Activated CD8-positive, alpha-beta T cell treated with anti-CD3 and anti-CD28 coated beads for 36 hours (primary cell): ENCODE measurements around the gene RPS24. TPM values are rescaled to one million over a fixed set of nuclear protein-coding genes. Genes with fewer than 3 reads are reported as not detected.
"Not testable (repeated sequence)": the region's sequence is repeated elsewhere in the genome, so short reads cannot be mapped to it uniquely, and the experiment has no call there.

Source experiments
- ATAC-seq: fragments of 200-7000 bp; cut with Tn5 transposase; one replicate; pipeline ENCODE4 v1.10.0; 2021; ENCODE audit warnings: mild to moderate bottlenecking, moderate library complexity
- CTCF ChIA-PET: fragments of 350-600 bp; sonication (Branson Sonifier 250); formaldehyde crosslinking; loops from one replicate; lab custom pipeline; 2021; ENCODE audit warnings: antibody characterized with exemption; lab: Charles Lee
- POLR2A ChIA-PET: fragments of 350-600 bp; sonication (Branson Sonifier 250); formaldehyde crosslinking; loops from one replicate; lab custom pipeline; 2021; ENCODE audit warnings: antibody characterized with exemption; lab: Charles Lee
- DNase-seq: peaks from one replicate; pipeline ENCODE4 v3.0.0-alpha.2; 2020
- H3K27ac Mint-ChIP-seq: one replicate; pipeline ENCODE4 v1.8.0; 2021; ENCODE audit warnings: mild to moderate bottlenecking, mixed read lengths
- H3K27me3 Mint-ChIP-seq: one replicate; pipeline ENCODE4 v1.8.0; 2021; ENCODE audit warnings: mixed read lengths
- H3K36me3 Mint-ChIP-seq: one replicate; pipeline ENCODE4 v1.8.0; 2021; ENCODE audit warnings: low read depth, mixed read lengths
- H3K4me1 Mint-ChIP-seq: one replicate; pipeline ENCODE4 v1.8.0; 2021; ENCODE audit warnings: low read depth, mixed read lengths
- H3K4me3 Mint-ChIP-seq: one replicate; pipeline ENCODE4 v1.8.0; 2021; ENCODE audit warnings: mild to moderate bottlenecking, moderate library complexity, mixed read lengths
- H3K9me3 Mint-ChIP-seq: one replicate; pipeline ENCODE4 v1.8.0; 2021; ENCODE audit warnings: mixed read lengths
- CTCF ChIP-seq: fragments of 200-600 bp; IDR thresholded peaks from one replicate; pipeline ENCODE4 v1.8.0; 2022; ENCODE audit warnings: antibody characterized with exemption, mild to moderate bottlenecking
- intact Hi-C: fragments of 100-400 bp; cut with micrococcal nuclease; formaldehyde crosslinking; loops from one replicate; pipeline ENCODE4 v1.10.0; 2022
- total RNA-seq, 2 experiments: library from RNA; stranded (reverse); gene quantifications; one replicate each; pipeline ENCODE4 v1.2.3, GENCODE V29; 2021

The RPS24 gene
- total RNA-seq, 2 experiments from 2014 or later = 2,061 to 2,067 TPM

- no peak for TF ChIP-seq CTCF
- ChIA-PET POLR2A (interaction anchor here (1.0 kb wide), 1 partner anchor 8 kb away, joined by 3 read pairs; no protein-coding TSS in a partner anchor), CTCF (interaction anchor here (7.8 kb wide), 1 partner anchor 12 kb away, joined by 34 read pairs; no protein-coding TSS in a partner anchor)
- H3K27me3 Mint-ChIP-seq = no peaks in the 10 kb centered on the region
- H3K4me3 Mint-ChIP-seq = no peak overlapping the region
- DNase-seq (no peak), ATAC-seq (no peak)
- peaks cover 22% of the 10 kb centered on the region for H3K4me1 Mint-ChIP-seq
- H3K9me3 Mint-ChIP-seq = no peaks in the 10 kb centered on the region
- H3K27ac Mint-ChIP-seq = no peak overlapping the region
- intact Hi-C loops = no loop called here
- H3K36me3 Mint-ChIP-seq = peaks cover 10% of the 10 kb centered on the region
These were observed 24.9 kb downstream of the RPS24 start for GRCh38 chr10:78058562-78058961.

GRCh38 chr10:78059906-78060702 lies 26.4 kb downstream of the RPS24 start:
- H3K9me3 Mint-ChIP-seq = no peaks in the 10 kb centered on the region
- peaks cover 25% of the 10 kb centered on the region for H3K4me1 Mint-ChIP-seq
- TF ChIP-seq CTCF = no peak
- intact Hi-C loops = no loop called here
- H3K27ac Mint-ChIP-seq = no peak overlapping the region
- H3K36me3 Mint-ChIP-seq = peaks cover 6% of the 10 kb centered on the region
- CTCF ChIA-PET = interaction anchor here (7.8 kb wide), 1 partner anchor 13 kb away, joined by 34 read pairs; no protein-coding TSS in a partner anchor
- POLR2A ChIA-PET = no interaction called here
- H3K4me3 Mint-ChIP-seq = no peak overlapping the region
- DNase-seq (no peak), ATAC-seq (no peak)
- no peaks in the 10 kb centered on the region for H3K27me3 Mint-ChIP-seq

- DNase-seq (peak; percentile 71), ATAC-seq (peak; percentile 94)
- CTCF ChIA-PET = interaction anchor here (7.8 kb wide), 1 partner anchor 15 kb away, joined by 34 read pairs; no protein-coding TSS in a partner anchor
- intact Hi-C loops = no loop called here
- Mint-ChIP-seq H3K36me3 (no peaks in the 10 kb centered on the region), H3K27ac (peak overlapping the region; percentile 53), H3K9me3 (no peaks in the 10 kb centered on the region), H3K4me1 (peaks cover 27% of the 10 kb centered on the region), H3K4me3 (peak overlapping the region; percentile 39), H3K27me3 (no peaks in the 10 kb centered on the region)
- POLR2A ChIA-PET = no interaction called here
- TF ChIP-seq CTCF = no peak
These were observed 28.6 kb downstream of the RPS24 start for GRCh38 chr10:78062296-78062695.

- ATAC-seq (no peak), DNase-seq (no peak)
- TF ChIP-seq CTCF = no peak
- ChIA-PET CTCF (interaction anchor here (7.8 kb wide), 1 partner anchor 16 kb away, joined by 34 read pairs; no protein-coding TSS in a partner anchor), POLR2A (interaction anchor here (1.2 kb wide), 1 partner anchor 22 kb away, joined by 5 read pairs; no protein-coding TSS in a partner anchor)
- no peaks in the 10 kb centered on the region for H3K36me3 Mint-ChIP-seq
- intact Hi-C loops = no loop called here
- H3K4me1 Mint-ChIP-seq = peaks cover 25% of the 10 kb centered on the region
- peak overlapping the region; percentile 67 for H3K27ac Mint-ChIP-seq
- no peaks in the 10 kb centered on the region for H3K27me3 Mint-ChIP-seq
- no peaks in the 10 kb centered on the region for H3K9me3 Mint-ChIP-seq
- no peak overlapping the region for H3K4me3 Mint-ChIP-seq
These were observed 29.6 kb downstream of the RPS24 start for GRCh38 chr10:78063236-78063635.

- POLR2A ChIA-PET, H3K4me3 Mint-ChIP-seq, H3K27me3 Mint-ChIP-seq, DNase-seq, H3K27ac Mint-ChIP-seq, H3K9me3 Mint-ChIP-seq, H3K36me3 Mint-ChIP-seq, CTCF ChIA-PET, ATAC-seq, intact Hi-C loops: not testable (repeated sequence)
- H3K4me1 Mint-ChIP-seq = peaks cover 25% of the 10 kb centered on the region
These were observed 31.3 kb downstream of the RPS24 start for GRCh38 chr10:78064919-78065318.
